ENCODE data around the gene VAV2. TPM values are rescaled to one million over a fixed set of nuclear protein-coding genes. Genes with fewer than 3 reads are reported as not detected.

VAV2 gene
- polyA plus RNA-seq, 1 of the 3 experiments (the other 2 are of a cell fraction), result 14.9 TPM

DNA sequence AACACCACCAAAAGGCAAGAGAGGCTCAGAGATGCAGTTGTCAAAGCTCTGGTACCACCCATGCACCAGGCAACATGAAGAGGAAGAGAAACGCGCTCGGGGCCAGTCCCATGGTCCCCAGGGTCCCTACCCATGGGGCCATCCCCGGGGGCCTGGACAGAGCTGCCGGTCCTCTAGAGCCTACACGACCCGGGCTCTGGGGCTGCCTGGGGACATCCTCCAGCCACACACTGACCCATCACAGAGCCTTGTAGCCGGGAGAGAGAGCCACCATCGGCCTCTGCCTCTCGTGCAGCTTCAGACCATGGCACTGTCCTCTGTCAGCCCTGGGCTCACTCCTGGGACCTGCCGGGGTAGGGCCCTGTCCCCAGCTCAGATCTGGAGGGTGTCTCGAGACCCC lies 23.7 kb downstream of the VAV2 start:
- Histone ChIP-seq H2AFZ (ENCODE audit: low read depth) (no peak overlapping the region), H3K27me3 (ENCODE audit: insufficient read depth) (no peaks in the 10 kb centered on the region), H3K9ac (no peak overlapping the region), H3K79me2 (ENCODE audit: insufficient read depth) (peaks cover 99% of the 10 kb centered on the region), H4K20me1 (ENCODE audit: insufficient read depth) (peaks cover 91% of the 10 kb centered on the region), H3K27ac (ENCODE audit: low read depth in 2 of 2, low read length in 1 of 2) (no peak overlapping the region), H3K4me1 (ENCODE audit: control insufficient read depth in 1 of 2, insufficient read depth in 2 of 2, low read depth in 1 of 2, low read length in 1 of 2) (peaks cover 0 to 42% of the 10 kb centered on the region in 2 experiments; a peak in 1 of 4 replicates), H3K4me2 (no peak overlapping the region), H3K36me3 (replicated peaks in 1 of 2; ENCODE audit: control insufficient read depth in 1 of 2, insufficient read depth in 2 of 2, low read length in 1 of 2) (peaks cover 0 to 8% of the 10 kb centered on the region in 2 experiments), H3K4me3 (ENCODE audit: low read depth in 2 of 2, low read length in 1 of 2) (no peak overlapping the region), H3K9me3 (peaks cover 11% of the 10 kb centered on the region; the same call in 1 of the 2 replicates), H3F3A (replicated peaks; ENCODE audit: insufficient read depth) (no peaks in the 10 kb centered on the region), H3K9me2 (no peaks in the 10 kb centered on the region)
- ChIA-PET POLR2A (no interaction called here), CTCF (interaction anchor here (1.4 to 2.1 kb wide), 3 partner anchors 23 to 186 kb away, joined by 3 to 6 read pairs (median 5); no protein-coding TSS in a partner anchor)
- WGBS (ENCODE audit: low lambda C conversion rate), result 98% methylated on average over 6 of the region's 12 CpGs
- no peak for DNase-seq
- TF ChIP-seq FOXM1 (IDR thresholded peaks at IDR 0.05; ENCODE audit: low read depth), result no peak
- no peak for TF ChIP-seq RFX5 (IDR thresholded peaks at IDR 0.05; ENCODE audit: low read length)
- TF ChIP-seq NFIC (IDR thresholded peaks at IDR 0.05; ENCODE audit: borderline replicate concordance), result no peak
- TF ChIP-seq CHD2 (IDR thresholded peaks at IDR 0.05; ENCODE audit: low read length, partially characterized antibody), result no peak
- no peak for TF ChIP-seq RCOR1 (IDR thresholded peaks at IDR 0.05; ENCODE audit: low read length)
- TF ChIP-seq, protein P1, sequence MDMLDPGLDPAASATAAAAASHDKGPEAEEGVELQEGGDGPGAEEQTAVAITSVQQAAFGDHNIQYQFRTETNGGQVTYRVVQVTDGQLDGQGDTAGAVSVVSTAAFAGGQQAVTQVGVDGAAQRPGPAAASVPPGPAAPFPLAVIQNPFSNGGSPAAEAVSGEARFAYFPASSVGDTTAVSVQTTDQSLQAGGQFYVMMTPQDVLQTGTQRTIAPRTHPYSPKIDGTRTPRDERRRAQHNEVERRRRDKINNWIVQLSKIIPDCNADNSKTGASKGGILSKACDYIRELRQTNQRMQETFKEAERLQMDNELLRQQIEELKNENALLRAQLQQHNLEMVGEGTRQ (IDR thresholded peaks at IDR 0.05; ENCODE audit: borderline replicate concordance, low read depth, low read length), result no peak
- no peak for TF ChIP-seq TAF1 (IDR thresholded peaks at IDR 0.05; ENCODE audit: borderline replicate concordance, low read depth, low read length)
- TF ChIP-seq RXRA (IDR thresholded peaks at IDR 0.05; ENCODE audit: borderline replicate concordance, low read depth), result no peak
- TF ChIP-seq YY1 (IDR thresholded peaks at IDR 0.05; ENCODE audit: low read depth), result no peak
- TF ChIP-seq, protein P2, sequence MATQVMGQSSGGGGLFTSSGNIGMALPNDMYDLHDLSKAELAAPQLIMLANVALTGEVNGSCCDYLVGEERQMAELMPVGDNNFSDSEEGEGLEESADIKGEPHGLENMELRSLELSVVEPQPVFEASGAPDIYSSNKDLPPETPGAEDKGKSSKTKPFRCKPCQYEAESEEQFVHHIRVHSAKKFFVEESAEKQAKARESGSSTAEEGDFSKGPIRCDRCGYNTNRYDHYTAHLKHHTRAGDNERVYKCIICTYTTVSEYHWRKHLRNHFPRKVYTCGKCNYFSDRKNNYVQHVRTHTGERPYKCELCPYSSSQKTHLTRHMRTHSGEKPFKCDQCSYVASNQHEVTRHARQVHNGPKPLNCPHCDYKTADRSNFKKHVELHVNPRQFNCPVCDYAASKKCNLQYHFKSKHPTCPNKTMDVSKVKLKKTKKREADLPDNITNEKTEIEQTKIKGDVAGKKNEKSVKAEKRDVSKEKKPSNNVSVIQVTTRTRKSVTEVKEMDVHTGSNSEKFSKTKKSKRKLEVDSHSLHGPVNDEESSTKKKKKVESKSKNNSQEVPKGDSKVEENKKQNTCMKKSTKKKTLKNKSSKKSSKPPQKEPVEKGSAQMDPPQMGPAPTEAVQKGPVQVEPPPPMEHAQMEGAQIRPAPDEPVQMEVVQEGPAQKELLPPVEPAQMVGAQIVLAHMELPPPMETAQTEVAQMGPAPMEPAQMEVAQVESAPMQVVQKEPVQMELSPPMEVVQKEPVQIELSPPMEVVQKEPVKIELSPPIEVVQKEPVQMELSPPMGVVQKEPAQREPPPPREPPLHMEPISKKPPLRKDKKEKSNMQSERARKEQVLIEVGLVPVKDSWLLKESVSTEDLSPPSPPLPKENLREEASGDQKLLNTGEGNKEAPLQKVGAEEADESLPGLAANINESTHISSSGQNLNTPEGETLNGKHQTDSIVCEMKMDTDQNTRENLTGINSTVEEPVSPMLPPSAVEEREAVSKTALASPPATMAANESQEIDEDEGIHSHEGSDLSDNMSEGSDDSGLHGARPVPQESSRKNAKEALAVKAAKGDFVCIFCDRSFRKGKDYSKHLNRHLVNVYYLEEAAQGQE (IDR thresholded peaks at IDR 0.05; ENCODE audit: low read depth, low read length), result no peak
- TF ChIP-seq, protein P3, sequence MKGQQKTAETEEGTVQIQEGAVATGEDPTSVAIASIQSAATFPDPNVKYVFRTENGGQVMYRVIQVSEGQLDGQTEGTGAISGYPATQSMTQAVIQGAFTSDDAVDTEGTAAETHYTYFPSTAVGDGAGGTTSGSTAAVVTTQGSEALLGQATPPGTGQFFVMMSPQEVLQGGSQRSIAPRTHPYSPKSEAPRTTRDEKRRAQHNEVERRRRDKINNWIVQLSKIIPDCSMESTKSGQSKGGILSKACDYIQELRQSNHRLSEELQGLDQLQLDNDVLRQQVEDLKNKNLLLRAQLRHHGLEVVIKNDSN (IDR thresholded peaks at IDR 0.05; ENCODE audit: borderline replicate concordance, low read depth), result no peak
- no peak for TF ChIP-seq NRF1 (IDR thresholded peaks at IDR 0.05; ENCODE audit: low read depth, low read length)
- TF ChIP-seq, protein P4, sequence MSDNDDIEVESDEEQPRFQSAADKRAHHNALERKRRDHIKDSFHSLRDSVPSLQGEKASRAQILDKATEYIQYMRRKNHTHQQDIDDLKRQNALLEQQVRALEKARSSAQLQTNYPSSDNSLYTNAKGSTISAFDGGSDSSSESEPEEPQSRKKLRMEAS (IDR thresholded peaks at IDR 0.05; ENCODE audit: low read depth), result no peak
- no peak for TF ChIP-seq EP300 (IDR thresholded peaks at IDR 0.05; ENCODE audit: borderline replicate concordance in 1 of 2, low read depth in 1 of 2, low read length in 1 of 2)
- TF ChIP-seq SIN3A (IDR thresholded peaks at IDR 0.05; ENCODE audit: borderline replicate concordance, low read depth, low read length), result no peak
- TF ChIP-seq GABPA (IDR thresholded peaks at IDR 0.05; ENCODE audit: low read depth), result no peak

Data from SK-N-SH (cell line).